ENCODE data around the gene UPF2. TPM values are rescaled to one million over a fixed set of nuclear protein-coding genes. Genes with fewer than 3 reads are reported as not detected.
A peak's percentile ranks its signal among the peaks of the same experiment; 100 is the strongest.

UPF2 gene
- total RNA-seq, 4 donors from 2014 or later = 22.8 to 36.3 (median 26.6) TPM

GRCh38 chr10:11901833-11902475, 140.7 kb downstream of the UPF2 start:
- TF ChIP-seq CTCF (IDR thresholded peaks at IDR 0.05) (no peak), POLR2A (IDR thresholded peaks at IDR 0.05) (no peak)
- no peak for DNase-seq
- H3K4me1 ChIP-seq = peaks cover 16 to 18% of the 10 kb centered on the region in 2 donors
- H3K36me3 ChIP-seq = no peaks in the 10 kb centered on the region
- no peaks in the 10 kb centered on the region for H3K9me3 ChIP-seq
- no peaks in the 10 kb centered on the region for H3K27me3 ChIP-seq
- WGBS, 2 donors = 80 to 85% methylated on average over 23 of the region's 23 CpGs
- intact Hi-C loops (cut with DNase I) = no loop called here
- H3K27ac ChIP-seq = no peak overlapping the region
- H3K4me3 ChIP-seq (replicated peaks in 1 of 3) = no peak overlapping the region

- DNase-seq = no peak
- 68 to 78% methylated on average over 6 to 7 of the region's 7 CpGs for WGBS, 2 donors
- no peak overlapping the region for H3K4me3 ChIP-seq (replicated peaks in 1 of 3)
- H3K9me3 ChIP-seq = no peaks in the 10 kb centered on the region
- no peaks in the 10 kb centered on the region for H3K36me3 ChIP-seq
- no peak for TF ChIP-seq POLR2A (IDR thresholded peaks at IDR 0.05)
- no peak for TF ChIP-seq CTCF (IDR thresholded peaks at IDR 0.05)
- H3K27me3 ChIP-seq = no peaks in the 10 kb centered on the region
- H3K4me1 ChIP-seq = peaks cover 16 to 18% of the 10 kb centered on the region in 2 donors
- no peak overlapping the region for H3K27ac ChIP-seq
- intact Hi-C loops (cut with DNase I) = no loop called here
Measured at GRCh38 chr10:11901454-11901832, 141.2 kb downstream of the UPF2 start.

- WGBS, 2 donors = 93 to 96% methylated on average over 6 of the region's 6 CpGs
Measured at GRCh38 chr10:11901036-11901301, 141.6 kb downstream of the UPF2 start.

GRCh38 chr10:11899067-11899876, 143.3 kb downstream of the UPF2 start:
- Histone ChIP-seq H3K4me3 (replicated peaks in 1 of 3) (no peak overlapping the region), H3K27ac (peak overlapping the region; percentile 75 to 97 (median 96)), H3K9me3 (no peaks in the 10 kb centered on the region), H3K4me1 (peaks cover 16 to 18% of the 10 kb centered on the region in 2 donors), H3K27me3 (no peaks in the 10 kb centered on the region), H3K36me3 (no peaks in the 10 kb centered on the region)
- TF ChIP-seq CTCF (IDR thresholded peaks at IDR 0.05) (no peak), POLR2A (IDR thresholded peaks at IDR 0.05) (no peak)
- intact Hi-C loops (cut with DNase I) = no loop called here
- 90 to 91% methylated on average over 18 to 21 of the region's 28 CpGs for whole genome bisulfite sequencing, 2 donors
- no peak for DNase-seq

More at GRCh38 chr10:11901036-11901301, 141.6 kb downstream of the UPF2 start:
- intact Hi-C loops (cut with DNase I) = no loop called here
- no peaks in the 10 kb centered on the region for H3K9me3 ChIP-seq
- no peak for DNase-seq
- no peak overlapping the region for H3K4me3 ChIP-seq (replicated peaks in 1 of 3)
- H3K27me3 ChIP-seq = no peaks in the 10 kb centered on the region
- TF ChIP-seq POLR2A (IDR thresholded peaks at IDR 0.05) (no peak), CTCF (IDR thresholded peaks at IDR 0.05) (no peak)
- H3K4me1 ChIP-seq = peaks cover 16 to 18% of the 10 kb centered on the region in 2 donors
- no peaks in the 10 kb centered on the region for H3K36me3 ChIP-seq
- H3K27ac ChIP-seq = no peak overlapping the region

All from thyroid gland (tissue), 4 donors.